Measurements from ENCODE around the gene KIAA1328. TPM values are rescaled to one million over a fixed set of nuclear protein-coding genes. Genes with fewer than 3 reads are reported as not detected.

KIAA1328 gene
- total and polyA plus RNA-seq, 4 donors = 0.95 to 7.4 (median 2.9) TPM

DNA sequence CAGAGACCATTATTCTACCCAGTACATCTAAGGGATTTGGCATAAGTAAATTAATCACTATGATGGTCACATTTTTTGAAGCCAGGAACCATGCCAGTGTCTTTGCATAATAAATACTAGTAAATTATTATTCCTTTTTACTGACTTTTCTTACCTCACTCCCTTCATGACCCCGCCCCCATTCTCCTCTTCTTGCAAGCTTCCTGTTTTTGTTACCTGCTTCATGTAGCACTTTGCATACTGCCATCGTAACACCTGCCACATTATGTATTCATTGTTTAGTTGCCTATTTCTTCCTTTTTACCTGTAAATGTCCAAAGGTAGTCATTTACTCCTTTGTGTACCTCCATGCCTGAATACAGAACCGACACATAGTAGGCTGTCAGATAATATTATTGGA lies 309.5 kb downstream of the KIAA1328 start:
- no peaks in the 10 kb centered on the region for H3K9me3 ChIP-seq (ENCODE audit: control insufficient read depth in 4 of 4, low read length in 3 of 4)
- no peak overlapping the region for H3K9ac ChIP-seq (ENCODE audit: low read depth in 1 of 2, low read length in 2 of 2)
- no peak for DNase-seq (ENCODE audit: low spot score)
- no peaks in the 10 kb centered on the region for H3K27me3 ChIP-seq (ENCODE audit: control insufficient read depth in 4 of 4, insufficient read depth in 4 of 4, low read length in 3 of 4)
- no peaks in the 10 kb centered on the region for H3K36me3 ChIP-seq (ENCODE audit: control insufficient read depth in 4 of 4, insufficient read depth in 3 of 4, low read depth in 1 of 4, low read length in 3 of 4)
- H3K27ac ChIP-seq (ENCODE audit: low read depth in 1 of 2, low read length in 2 of 2) = no peak overlapping the region
- WGBS = 97% methylated on average over 3 of the region's 3 CpGs
- peaks cover 0 to 1% (median 0%) of the 10 kb centered on the region in 4 donors for H3K4me1 ChIP-seq (ENCODE audit: control insufficient read depth in 4 of 4, insufficient read depth in 4 of 4, low read length in 3 of 4)
- TF ChIP-seq SP1 (IDR thresholded peaks at IDR 0.05) = no peak
- no peak for TF ChIP-seq REST (IDR thresholded peaks at IDR 0.05)
- TF ChIP-seq HNF4G (IDR thresholded peaks at IDR 0.05) = no peak
- TF ChIP-seq, protein P1, sequence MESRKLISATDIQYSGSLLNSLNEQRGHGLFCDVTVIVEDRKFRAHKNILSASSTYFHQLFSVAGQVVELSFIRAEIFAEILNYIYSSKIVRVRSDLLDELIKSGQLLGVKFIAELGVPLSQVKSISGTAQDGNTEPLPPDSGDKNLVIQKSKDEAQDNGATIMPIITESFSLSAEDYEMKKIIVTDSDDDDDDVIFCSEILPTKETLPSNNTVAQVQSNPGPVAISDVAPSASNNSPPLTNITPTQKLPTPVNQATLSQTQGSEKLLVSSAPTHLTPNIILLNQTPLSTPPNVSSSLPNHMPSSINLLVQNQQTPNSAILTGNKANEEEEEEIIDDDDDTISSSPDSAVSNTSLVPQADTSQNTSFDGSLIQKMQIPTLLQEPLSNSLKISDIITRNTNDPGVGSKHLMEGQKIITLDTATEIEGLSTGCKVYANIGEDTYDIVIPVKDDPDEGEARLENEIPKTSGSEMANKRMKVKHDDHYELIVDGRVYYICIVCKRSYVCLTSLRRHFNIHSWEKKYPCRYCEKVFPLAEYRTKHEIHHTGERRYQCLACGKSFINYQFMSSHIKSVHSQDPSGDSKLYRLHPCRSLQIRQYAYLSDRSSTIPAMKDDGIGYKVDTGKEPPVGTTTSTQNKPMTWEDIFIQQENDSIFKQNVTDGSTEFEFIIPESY (IDR thresholded peaks at IDR 0.05) = no peak
- TF ChIP-seq CTCF (IDR thresholded peaks at IDR 0.05; ENCODE audit: low read depth, low read length, missing input control) = no peak
- TF ChIP-seq, protein P2, sequence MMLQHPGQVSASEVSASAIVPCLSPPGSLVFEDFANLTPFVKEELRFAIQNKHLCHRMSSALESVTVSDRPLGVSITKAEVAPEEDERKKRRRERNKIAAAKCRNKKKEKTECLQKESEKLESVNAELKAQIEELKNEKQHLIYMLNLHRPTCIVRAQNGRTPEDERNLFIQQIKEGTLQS (IDR thresholded peaks at IDR 0.05) = no peak
- no peak for TF ChIP-seq RXRA (IDR thresholded peaks at IDR 0.05)
- no peak for TF ChIP-seq RAD21 (IDR thresholded peaks at IDR 0.05)
- TF ChIP-seq FOXA2 (IDR thresholded peaks at IDR 0.05) = no peak
- no peak for TF ChIP-seq NR2F2 (IDR thresholded peaks at IDR 0.05)
- TF ChIP-seq, protein P3, sequence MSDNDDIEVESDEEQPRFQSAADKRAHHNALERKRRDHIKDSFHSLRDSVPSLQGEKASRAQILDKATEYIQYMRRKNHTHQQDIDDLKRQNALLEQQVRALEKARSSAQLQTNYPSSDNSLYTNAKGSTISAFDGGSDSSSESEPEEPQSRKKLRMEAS (IDR thresholded peaks at IDR 0.05) = no peak
- no peak for TF ChIP-seq FOXA1 (IDR thresholded peaks at IDR 0.05)
- no peak for TF ChIP-seq YY1 (IDR thresholded peaks at IDR 0.05)
- no peak for TF ChIP-seq GABPA (IDR thresholded peaks at IDR 0.05 in 1 of 2, conservative IDR thresholded peaks at IDR 0.05 in 1 of 2)
- TF ChIP-seq TAF1 (conservative IDR thresholded peaks at IDR 0.05) = no peak
- no peak for TF ChIP-seq HNF4A (conservative IDR thresholded peaks at IDR 0.05)
- no peak for TF ChIP-seq EGR1 (IDR thresholded peaks at IDR 0.05; ENCODE audit: low read depth in 2 of 2)
- TF ChIP-seq JUND (IDR thresholded peaks at IDR 0.05) = no peak
- H3K4me3 ChIP-seq (ENCODE audit: low read depth in 1 of 3, low read length in 3 of 3) = no peak overlapping the region
